ENCODE measurements around the gene SHC2. TPM values are rescaled to one million over a fixed set of nuclear protein-coding genes. Genes with fewer than 3 reads are reported as not detected.

Gene SHC2
- total and polyA plus RNA-seq, 2 of the 8 experiments (the other 6 are each of a cell fraction or from before 2014, with no cell fraction given), result 4.4 to 7.3 TPM

DNA sequence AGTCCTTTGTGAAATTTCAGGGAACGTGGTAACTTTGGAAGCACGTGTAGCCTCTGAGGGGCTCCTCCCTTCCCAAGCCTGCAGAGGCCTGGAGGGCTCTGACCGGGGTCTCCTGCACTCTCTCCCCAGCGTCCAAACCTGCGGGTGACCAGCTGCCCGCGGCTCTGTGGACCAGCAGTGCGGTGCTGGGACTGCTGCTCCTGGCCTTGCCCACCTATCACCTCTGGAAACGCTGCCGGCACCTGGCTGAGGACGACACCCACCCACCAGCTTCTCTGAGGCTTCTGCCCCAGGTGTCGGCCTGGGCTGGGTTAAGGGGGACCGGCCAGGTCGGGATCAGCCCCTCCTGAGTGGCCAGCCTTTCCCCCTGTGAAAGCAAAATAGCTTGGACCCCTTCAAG lies 43.8 kb upstream of the SHC2 start (continued):
- TF ChIP-seq, protein P1, sequence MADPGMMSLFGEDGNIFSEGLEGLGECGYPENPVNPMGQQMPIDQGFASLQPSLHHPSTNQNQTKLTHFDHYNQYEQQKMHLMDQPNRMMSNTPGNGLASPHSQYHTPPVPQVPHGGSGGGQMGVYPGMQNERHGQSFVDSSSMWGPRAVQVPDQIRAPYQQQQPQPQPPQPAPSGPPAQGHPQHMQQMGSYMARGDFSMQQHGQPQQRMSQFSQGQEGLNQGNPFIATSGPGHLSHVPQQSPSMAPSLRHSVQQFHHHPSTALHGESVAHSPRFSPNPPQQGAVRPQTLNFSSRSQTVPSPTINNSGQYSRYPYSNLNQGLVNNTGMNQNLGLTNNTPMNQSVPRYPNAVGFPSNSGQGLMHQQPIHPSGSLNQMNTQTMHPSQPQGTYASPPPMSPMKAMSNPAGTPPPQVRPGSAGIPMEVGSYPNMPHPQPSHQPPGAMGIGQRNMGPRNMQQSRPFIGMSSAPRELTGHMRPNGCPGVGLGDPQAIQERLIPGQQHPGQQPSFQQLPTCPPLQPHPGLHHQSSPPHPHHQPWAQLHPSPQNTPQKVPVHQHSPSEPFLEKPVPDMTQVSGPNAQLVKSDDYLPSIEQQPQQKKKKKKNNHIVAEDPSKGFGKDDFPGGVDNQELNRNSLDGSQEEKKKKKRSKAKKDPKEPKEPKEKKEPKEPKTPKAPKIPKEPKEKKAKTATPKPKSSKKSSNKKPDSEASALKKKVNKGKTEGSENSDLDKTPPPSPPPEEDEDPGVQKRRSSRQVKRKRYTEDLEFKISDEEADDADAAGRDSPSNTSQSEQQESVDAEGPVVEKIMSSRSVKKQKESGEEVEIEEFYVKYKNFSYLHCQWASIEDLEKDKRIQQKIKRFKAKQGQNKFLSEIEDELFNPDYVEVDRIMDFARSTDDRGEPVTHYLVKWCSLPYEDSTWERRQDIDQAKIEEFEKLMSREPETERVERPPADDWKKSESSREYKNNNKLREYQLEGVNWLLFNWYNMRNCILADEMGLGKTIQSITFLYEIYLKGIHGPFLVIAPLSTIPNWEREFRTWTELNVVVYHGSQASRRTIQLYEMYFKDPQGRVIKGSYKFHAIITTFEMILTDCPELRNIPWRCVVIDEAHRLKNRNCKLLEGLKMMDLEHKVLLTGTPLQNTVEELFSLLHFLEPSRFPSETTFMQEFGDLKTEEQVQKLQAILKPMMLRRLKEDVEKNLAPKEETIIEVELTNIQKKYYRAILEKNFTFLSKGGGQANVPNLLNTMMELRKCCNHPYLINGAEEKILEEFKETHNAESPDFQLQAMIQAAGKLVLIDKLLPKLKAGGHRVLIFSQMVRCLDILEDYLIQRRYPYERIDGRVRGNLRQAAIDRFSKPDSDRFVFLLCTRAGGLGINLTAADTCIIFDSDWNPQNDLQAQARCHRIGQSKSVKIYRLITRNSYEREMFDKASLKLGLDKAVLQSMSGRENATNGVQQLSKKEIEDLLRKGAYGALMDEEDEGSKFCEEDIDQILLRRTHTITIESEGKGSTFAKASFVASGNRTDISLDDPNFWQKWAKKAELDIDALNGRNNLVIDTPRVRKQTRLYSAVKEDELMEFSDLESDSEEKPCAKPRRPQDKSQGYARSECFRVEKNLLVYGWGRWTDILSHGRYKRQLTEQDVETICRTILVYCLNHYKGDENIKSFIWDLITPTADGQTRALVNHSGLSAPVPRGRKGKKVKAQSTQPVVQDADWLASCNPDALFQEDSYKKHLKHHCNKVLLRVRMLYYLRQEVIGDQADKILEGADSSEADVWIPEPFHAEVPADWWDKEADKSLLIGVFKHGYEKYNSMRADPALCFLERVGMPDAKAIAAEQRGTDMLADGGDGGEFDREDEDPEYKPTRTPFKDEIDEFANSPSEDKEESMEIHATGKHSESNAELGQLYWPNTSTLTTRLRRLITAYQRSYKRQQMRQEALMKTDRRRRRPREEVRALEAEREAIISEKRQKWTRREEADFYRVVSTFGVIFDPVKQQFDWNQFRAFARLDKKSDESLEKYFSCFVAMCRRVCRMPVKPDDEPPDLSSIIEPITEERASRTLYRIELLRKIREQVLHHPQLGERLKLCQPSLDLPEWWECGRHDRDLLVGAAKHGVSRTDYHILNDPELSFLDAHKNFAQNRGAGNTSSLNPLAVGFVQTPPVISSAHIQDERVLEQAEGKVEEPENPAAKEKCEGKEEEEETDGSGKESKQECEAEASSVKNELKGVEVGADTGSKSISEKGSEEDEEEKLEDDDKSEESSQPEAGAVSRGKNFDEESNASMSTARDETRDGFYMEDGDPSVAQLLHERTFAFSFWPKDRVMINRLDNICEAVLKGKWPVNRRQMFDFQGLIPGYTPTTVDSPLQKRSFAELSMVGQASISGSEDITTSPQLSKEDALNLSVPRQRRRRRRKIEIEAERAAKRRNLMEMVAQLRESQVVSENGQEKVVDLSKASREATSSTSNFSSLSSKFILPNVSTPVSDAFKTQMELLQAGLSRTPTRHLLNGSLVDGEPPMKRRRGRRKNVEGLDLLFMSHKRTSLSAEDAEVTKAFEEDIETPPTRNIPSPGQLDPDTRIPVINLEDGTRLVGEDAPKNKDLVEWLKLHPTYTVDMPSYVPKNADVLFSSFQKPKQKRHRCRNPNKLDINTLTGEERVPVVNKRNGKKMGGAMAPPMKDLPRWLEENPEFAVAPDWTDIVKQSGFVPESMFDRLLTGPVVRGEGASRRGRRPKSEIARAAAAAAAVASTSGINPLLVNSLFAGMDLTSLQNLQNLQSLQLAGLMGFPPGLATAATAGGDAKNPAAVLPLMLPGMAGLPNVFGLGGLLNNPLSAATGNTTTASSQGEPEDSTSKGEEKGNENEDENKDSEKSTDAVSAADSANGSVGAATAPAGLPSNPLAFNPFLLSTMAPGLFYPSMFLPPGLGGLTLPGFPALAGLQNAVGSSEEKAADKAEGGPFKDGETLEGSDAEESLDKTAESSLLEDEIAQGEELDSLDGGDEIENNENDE (IDR thresholded peaks at IDR 0.05; ENCODE audit: insufficient replicate concordance, low read length), result no peak
- TF ChIP-seq SRF (IDR thresholded peaks at IDR 0.05; ENCODE audit: low read depth, low read length), result no peak

Measured in H1 (cell line).